GM19099 (cell line): Measurements from ENCODE around the gene CLN5.
A peak's percentile ranks its signal among the peaks of the same experiment; 100 is the strongest.

Experiments used
- POLR2A ChIP-seq: IDR thresholded peaks from 3 replicates; pipeline ENCODE4 v1.6.1; 2011; ENCODE audit warnings: low read depth; ENCODE audit not compliant: insufficient read length; ENCODE audit errors: extremely low read depth

CLN5 gene

GRCh38 chr13:77000475-77000874, 8.6 kb downstream of the CLN5 start:
- no peak for TF ChIP-seq POLR2A

DNA sequence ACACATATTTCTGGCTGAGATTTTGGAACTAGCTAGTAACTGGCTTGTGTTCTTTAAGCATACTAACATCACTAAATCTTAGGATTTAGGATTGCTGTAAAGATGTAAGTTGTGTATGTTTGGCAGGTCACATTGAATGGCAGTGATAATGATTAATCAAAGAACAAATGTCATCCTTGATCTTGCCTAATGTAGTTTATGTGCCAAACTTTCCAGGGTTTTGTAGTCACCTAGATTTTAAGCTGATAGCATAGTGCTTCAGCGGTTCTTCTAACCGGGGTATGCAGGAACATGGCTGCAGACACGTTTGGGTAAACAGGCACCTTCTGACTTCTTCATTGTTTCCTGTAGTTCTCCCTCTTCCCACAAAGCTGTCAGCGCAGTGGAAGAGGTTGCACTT, 9.7 kb downstream of the CLN5 start:
- no peak for TF ChIP-seq POLR2A

GRCh38 chr13:77001963-77002587, 10.2 kb downstream of the CLN5 start:
- no peak for TF ChIP-seq POLR2A

DNA sequence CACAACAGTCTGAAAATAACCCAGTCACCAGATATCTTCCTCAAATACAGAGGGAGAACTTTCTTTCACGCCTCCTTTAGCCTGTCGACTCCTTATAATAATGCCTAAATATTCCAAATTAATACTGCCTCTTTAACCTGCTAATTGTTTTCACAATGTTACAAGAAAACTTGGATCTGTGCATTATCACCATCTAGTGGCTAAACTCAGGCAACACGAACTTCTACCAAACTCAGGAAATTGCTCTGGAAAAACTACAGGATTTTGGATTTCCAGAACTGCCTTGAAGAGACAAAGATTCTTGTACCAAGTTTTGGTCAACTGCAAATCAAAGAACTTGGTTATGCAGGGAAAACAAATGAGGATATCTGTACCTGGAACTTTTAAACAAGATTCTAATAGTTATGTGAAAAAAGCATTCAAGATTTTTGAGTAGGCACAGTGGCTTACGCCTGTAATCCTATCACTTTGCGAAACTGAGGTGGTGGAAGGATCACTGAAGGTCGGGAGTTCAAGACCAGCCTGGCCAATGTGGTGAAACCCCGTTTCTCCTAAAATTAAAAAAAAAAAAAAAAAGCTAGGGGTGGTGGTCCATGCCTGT, 10.8 kb downstream of the CLN5 start:
- no peak for TF ChIP-seq POLR2A

- no peak for TF ChIP-seq POLR2A
Measured at GRCh38 chr13:77009011-77009410, 17.1 kb downstream of the CLN5 start.

- no peak for TF ChIP-seq POLR2A
Measured at GRCh38 chr13:77013853-77014542, 22.1 kb downstream of the CLN5 start.

GRCh38 chr13:77014906-77015685, 23.2 kb downstream of the CLN5 start:
- no peak for TF ChIP-seq POLR2A

GRCh38 chr13:77016251-77016812, 24.5 kb downstream of the CLN5 start:
- TF ChIP-seq POLR2A: no peak

- no peak for TF ChIP-seq POLR2A
Measured at GRCh38 chr13:77016888-77017623, 25.2 kb downstream of the CLN5 start.

GRCh38 chr13:77019756-77020155, 27.9 kb downstream of the CLN5 start:
- no peak for TF ChIP-seq POLR2A

DNA sequence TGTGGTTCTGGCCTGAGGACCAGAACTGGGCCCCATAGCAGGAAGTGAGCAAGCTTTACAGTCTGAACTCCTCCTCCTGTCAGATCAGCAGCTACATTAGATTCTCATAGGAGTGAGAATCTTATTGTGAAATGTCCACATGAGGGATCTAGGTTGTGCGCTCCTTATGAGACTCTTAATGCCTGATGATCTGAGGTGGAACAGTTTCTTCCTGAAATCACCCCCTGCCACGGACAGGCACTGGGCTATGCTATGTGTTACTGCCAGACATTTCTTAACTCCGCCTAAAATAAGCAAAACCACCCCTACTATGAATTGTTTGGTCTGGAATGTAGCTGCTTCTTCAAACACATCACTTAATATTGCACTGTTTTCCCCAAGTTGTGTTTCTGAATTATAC, 30.5 kb downstream of the CLN5 start:
- TF ChIP-seq POLR2A: no peak

- peak; percentile 46 for TF ChIP-seq POLR2A
Measured at GRCh38 chr13:77026255-77026860, 34.5 kb downstream of the CLN5 start.

DNA sequence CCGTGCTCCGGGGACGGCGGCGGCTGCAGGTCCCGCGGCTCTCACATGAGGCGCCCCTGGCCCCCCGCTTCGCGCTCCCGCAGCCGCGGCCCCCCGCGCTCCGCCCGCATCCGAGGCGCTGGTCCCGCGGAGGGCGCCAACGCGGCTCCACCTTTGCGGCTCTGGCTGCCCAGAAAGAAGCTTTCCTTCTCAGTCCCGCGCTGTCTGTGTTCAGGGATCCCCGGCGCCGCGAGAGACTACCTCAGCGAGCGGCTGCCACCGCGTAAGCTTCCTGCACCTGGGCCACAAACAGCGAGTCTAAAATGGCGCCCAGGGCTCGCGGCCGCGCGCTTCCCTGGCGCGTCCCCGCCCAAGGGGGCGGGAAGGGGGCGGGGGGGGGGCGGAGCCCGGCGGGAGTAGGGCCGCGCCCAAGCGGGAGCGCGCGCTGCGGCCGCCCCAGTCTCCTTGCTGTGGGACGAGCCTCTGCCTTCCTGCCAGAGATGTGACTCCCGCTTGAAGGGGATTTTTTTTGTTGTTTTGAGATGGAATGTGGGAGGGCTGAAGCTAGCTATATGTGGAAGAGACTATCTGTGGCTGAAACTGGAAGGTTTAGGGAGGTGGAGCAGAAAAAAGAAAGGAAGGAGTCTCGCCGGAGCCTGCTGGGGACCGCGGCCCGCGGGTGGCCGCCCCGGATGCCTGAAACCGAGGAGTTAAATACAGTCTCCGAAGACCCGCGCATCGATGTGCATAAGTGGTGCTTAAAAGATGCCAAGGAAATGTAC, 35.2 kb downstream of the CLN5 start, which contains the start of gene FBXL3:
FBXL3 (minus strand) TSS at position 299 of the 761 bp plus-strand sequence. CDS start 5,299 bp downstream, outside the sequence.
- peak; percentile 88 for TF ChIP-seq POLR2A

DNA sequence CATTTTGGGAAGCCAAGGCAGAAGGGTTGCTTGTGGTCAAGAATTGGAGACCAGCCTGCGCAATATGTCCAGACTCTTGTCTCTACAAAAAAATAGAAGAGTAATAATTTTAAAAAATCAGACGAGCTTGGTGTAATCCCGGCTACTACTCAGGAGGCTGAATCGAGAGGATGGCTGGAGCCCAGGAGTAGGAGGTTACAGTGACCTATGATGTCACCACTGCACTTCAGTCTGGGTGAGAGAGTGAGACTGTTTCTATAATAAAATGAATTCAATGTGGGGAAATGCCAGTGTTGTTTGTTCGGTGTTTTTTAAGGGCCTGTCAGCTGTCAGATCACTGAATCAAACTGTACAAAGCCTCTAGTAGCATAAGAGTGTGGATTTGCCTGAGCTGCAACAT, 36.3 kb downstream of the CLN5 start:
- no peak for TF ChIP-seq POLR2A

DNA sequence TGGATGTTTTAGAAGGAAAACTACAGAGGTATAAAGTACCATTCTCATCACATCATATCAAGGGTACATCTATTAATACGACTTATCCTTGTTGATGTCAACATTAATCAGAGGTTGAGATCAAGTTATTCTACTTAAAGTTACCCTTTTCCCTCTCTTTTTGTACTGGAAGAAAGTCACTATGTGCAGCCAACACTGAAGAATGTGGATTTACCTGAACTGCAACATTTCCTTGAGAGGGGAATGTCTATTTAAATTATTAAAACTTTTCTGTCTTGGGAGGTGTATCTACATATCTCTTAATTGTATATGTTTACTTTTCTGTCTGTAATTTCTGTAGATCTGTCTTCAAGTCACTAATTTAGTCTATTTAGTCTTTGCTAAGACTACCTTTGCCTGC, 37.6 kb downstream of the CLN5 start:
- TF ChIP-seq POLR2A: no peak
